Measurements from ENCODE around the gene SMKR1. TPM values are rescaled to one million over a fixed set of nuclear protein-coding genes. Genes with fewer than 3 reads are reported as not detected.

The SMKR1 gene
- polyA plus RNA-seq, 1 donor (not counting 4 experiments of a cell fraction or from before 2014, with no cell fraction given): 0.76 TPM

DNA sequence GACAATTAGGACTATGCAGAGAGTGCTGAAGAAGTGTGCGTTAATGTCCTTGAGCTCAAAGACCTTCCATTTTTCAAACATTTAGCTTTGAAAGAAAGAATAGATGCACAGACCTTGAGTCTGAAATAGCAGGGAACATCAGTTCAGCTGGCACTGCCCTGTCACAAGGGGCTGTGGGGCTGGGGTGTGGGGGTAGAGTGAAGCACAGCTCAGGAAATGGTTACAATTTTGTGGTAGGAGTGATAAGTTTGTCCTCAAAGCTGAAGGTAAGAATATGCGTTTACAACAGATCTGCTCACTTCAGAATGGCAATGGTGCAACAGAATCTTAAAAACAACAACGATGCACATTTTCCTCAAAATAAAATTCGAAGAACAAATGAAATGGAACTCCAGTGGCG is 33.6 kb downstream of the SMKR1 start:
- Histone ChIP-seq H3K79me2 (ENCODE audit: control insufficient read depth, insufficient read depth, low read length) (no peaks in the 10 kb centered on the region), H3K4me2 (ENCODE audit: control insufficient read depth, extremely low read depth, insufficient read depth, low read depth, low read length) (no peak overlapping the region), H3K9ac (ENCODE audit: control insufficient read depth, extremely low read depth, insufficient read depth, low read length) (no peak overlapping the region), H3K9me1 (ENCODE audit: control insufficient read depth, extremely low read depth, insufficient read depth, low read length) (no peaks in the 10 kb centered on the region), H3K27ac (ENCODE audit: control insufficient read depth, insufficient read depth, low read length) (no peak overlapping the region), H4K20me1 (ENCODE audit: control insufficient read depth, extremely low read depth, insufficient read depth, low read length) (no peaks in the 10 kb centered on the region), H3K36me3 (ENCODE audit: control insufficient read depth in 2 of 2, extremely low read depth in 1 of 2, insufficient read depth in 2 of 2, low read length in 2 of 2) (no peaks in the 10 kb centered on the region), H3K9me3 (ENCODE audit: control insufficient read depth, low read depth, low read length) (no peaks in the 10 kb centered on the region), H2AFZ (ENCODE audit: control insufficient read depth, low read length) (no peak overlapping the region), H3K4me1 (ENCODE audit: control insufficient read depth, extremely low read depth, insufficient read depth, low read length) (peaks cover 10% of the 10 kb centered on the region), H3K27me3 (ENCODE audit: control insufficient read depth, extremely low read depth, insufficient read depth, low read length) (no peaks in the 10 kb centered on the region), H3K4me3 (ENCODE audit: control insufficient read depth in 2 of 3, extremely low read depth in 1 of 3, insufficient read depth in 2 of 3, low read depth in 1 of 3, low read length in 3 of 3) (no peak overlapping the region)
- DNase-seq (ENCODE audit: low read depth, low spot score): no peak
- TF ChIP-seq EZH2 (IDR thresholded peaks at IDR 0.05; ENCODE audit: low read length): no peak
- no peak for TF ChIP-seq CTCF (optimal IDR thresholded peaks at IDR 0.05 in 1 of 3, IDR thresholded peaks at IDR 0.05 in 1 of 3, conservative IDR thresholded peaks at IDR 0.05 in 1 of 3; ENCODE audit: extremely low read depth in 1 of 3, insufficient read depth in 2 of 3, low read length in 3 of 3)
- dilution Hi-C loops (cut with MboI; ENCODE audit: extremely low pct_ligation_motif_present, low sequenced_read_pairs): no loop called here
- FAIRE-seq: no peak

DNA sequence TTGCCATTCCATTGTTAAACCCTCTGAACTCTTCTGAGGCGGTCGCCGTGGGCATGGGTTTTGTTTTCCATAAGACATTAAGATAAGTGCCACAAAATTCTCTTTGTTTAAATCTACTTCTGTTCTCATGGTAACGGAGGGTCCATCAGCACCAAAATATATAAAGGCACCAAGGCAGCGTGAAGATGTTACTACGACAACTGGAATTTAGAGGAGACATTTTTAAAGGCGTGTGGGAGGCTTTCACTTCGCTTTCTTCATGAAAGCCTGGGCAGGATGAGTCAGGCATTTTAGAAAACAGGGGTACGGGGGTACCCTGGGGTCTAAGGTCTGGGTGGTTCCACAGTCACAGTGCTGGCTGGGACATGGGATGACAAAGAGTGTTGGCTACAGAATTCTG is 34.0 kb downstream of the SMKR1 start:
- no peaks in the 10 kb centered on the region for H3K79me2 ChIP-seq (ENCODE audit: control insufficient read depth, insufficient read depth, low read length)
- H3K9me1 ChIP-seq (ENCODE audit: control insufficient read depth, extremely low read depth, insufficient read depth, low read length): no peaks in the 10 kb centered on the region
- H2AFZ ChIP-seq (ENCODE audit: control insufficient read depth, low read length): no peak overlapping the region
- peaks cover 6% of the 10 kb centered on the region for H3K4me1 ChIP-seq (ENCODE audit: control insufficient read depth, extremely low read depth, insufficient read depth, low read length)
- H3K36me3 ChIP-seq (ENCODE audit: control insufficient read depth in 2 of 2, extremely low read depth in 1 of 2, insufficient read depth in 2 of 2, low read length in 2 of 2): no peaks in the 10 kb centered on the region
- no peak overlapping the region for H3K4me3 ChIP-seq (ENCODE audit: control insufficient read depth in 2 of 3, extremely low read depth in 1 of 3, insufficient read depth in 2 of 3, low read depth in 1 of 3, low read length in 3 of 3)
- H3K9ac ChIP-seq (ENCODE audit: control insufficient read depth, extremely low read depth, insufficient read depth, low read length): no peak overlapping the region
- no peak for FAIRE-seq
- dilution Hi-C loops (cut with MboI; ENCODE audit: extremely low pct_ligation_motif_present, low sequenced_read_pairs): no loop called here
- no peak overlapping the region for H3K4me2 ChIP-seq (ENCODE audit: control insufficient read depth, extremely low read depth, insufficient read depth, low read depth, low read length)
- H3K27ac ChIP-seq (ENCODE audit: control insufficient read depth, insufficient read depth, low read length): no peak overlapping the region
- no peaks in the 10 kb centered on the region for H4K20me1 ChIP-seq (ENCODE audit: control insufficient read depth, extremely low read depth, insufficient read depth, low read length)
- no peaks in the 10 kb centered on the region for H3K9me3 ChIP-seq (ENCODE audit: control insufficient read depth, low read depth, low read length)
- no peak for DNase-seq (ENCODE audit: low read depth, low spot score)
- H3K27me3 ChIP-seq (ENCODE audit: control insufficient read depth, extremely low read depth, insufficient read depth, low read length): no peaks in the 10 kb centered on the region
- no peak for TF ChIP-seq EZH2 (IDR thresholded peaks at IDR 0.05; ENCODE audit: low read length)

- no peak for TF ChIP-seq EZH2 (IDR thresholded peaks at IDR 0.05; ENCODE audit: low read length)
- TF ChIP-seq CTCF (optimal IDR thresholded peaks at IDR 0.05 in 1 of 3, IDR thresholded peaks at IDR 0.05 in 1 of 3, conservative IDR thresholded peaks at IDR 0.05 in 1 of 3; ENCODE audit: extremely low read depth in 1 of 3, insufficient read depth in 2 of 3, low read length in 3 of 3): no peak
- no peak overlapping the region for H3K27ac ChIP-seq (ENCODE audit: control insufficient read depth, insufficient read depth, low read length)
These were observed 36.5 kb downstream of the SMKR1 start for GRCh38 chr7:129538790-129539189.

More at GRCh38 chr7:129538790-129539189, 36.5 kb downstream of the SMKR1 start:
- dilution Hi-C loops (cut with MboI; ENCODE audit: extremely low pct_ligation_motif_present, low sequenced_read_pairs): no loop called here
- no peak for FAIRE-seq
- Histone ChIP-seq H3K9me1 (ENCODE audit: control insufficient read depth, extremely low read depth, insufficient read depth, low read length) (no peaks in the 10 kb centered on the region), H3K4me2 (ENCODE audit: control insufficient read depth, extremely low read depth, insufficient read depth, low read depth, low read length) (no peak overlapping the region), H2AFZ (ENCODE audit: control insufficient read depth, low read length) (no peak overlapping the region), H3K4me1 (ENCODE audit: control insufficient read depth, extremely low read depth, insufficient read depth, low read length) (no peaks in the 10 kb centered on the region), H4K20me1 (ENCODE audit: control insufficient read depth, extremely low read depth, insufficient read depth, low read length) (no peaks in the 10 kb centered on the region), H3K4me3 (ENCODE audit: control insufficient read depth in 2 of 3, extremely low read depth in 1 of 3, insufficient read depth in 2 of 3, low read depth in 1 of 3, low read length in 3 of 3) (no peak overlapping the region), H3K79me2 (ENCODE audit: control insufficient read depth, insufficient read depth, low read length) (no peaks in the 10 kb centered on the region), H3K27me3 (ENCODE audit: control insufficient read depth, extremely low read depth, insufficient read depth, low read length) (no peaks in the 10 kb centered on the region), H3K9me3 (ENCODE audit: control insufficient read depth, low read depth, low read length) (no peaks in the 10 kb centered on the region), H3K36me3 (ENCODE audit: control insufficient read depth in 2 of 2, extremely low read depth in 1 of 2, insufficient read depth in 2 of 2, low read length in 2 of 2) (no peaks in the 10 kb centered on the region), H3K9ac (ENCODE audit: control insufficient read depth, extremely low read depth, insufficient read depth, low read length) (no peak overlapping the region)
- DNase-seq (ENCODE audit: low read depth, low spot score): no peak

Measured in keratinocyte (primary cell).